ENCODE results near the gene PDZD7.

The PDZD7 gene

GRCh38 chr10:101000915-101001658, 29.8 kb downstream of the PDZD7 start:
- TF ChIP-seq GATA2 (IDR thresholded peaks at IDR 0.05; ENCODE audit: low read depth, low read length) = no peak
- no peak for TF ChIP-seq GATA3 (IDR thresholded peaks at IDR 0.05; ENCODE audit: low read depth, low read length)

GRCh38 chr10:101000127-101000914, 30.6 kb downstream of the PDZD7 start:
- TF ChIP-seq GATA2 (IDR thresholded peaks at IDR 0.05; ENCODE audit: low read depth, low read length) (no peak), GATA3 (IDR thresholded peaks at IDR 0.05; ENCODE audit: low read depth, low read length) (no peak)

- TF ChIP-seq GATA2 (IDR thresholded peaks at IDR 0.05; ENCODE audit: low read depth, low read length) (no peak), GATA3 (IDR thresholded peaks at IDR 0.05; ENCODE audit: low read depth, low read length) (no peak)
Observed at GRCh38 chr10:100999742-101000126, 31.2 kb downstream of the PDZD7 start, which contains the start of gene LZTS2. Gene LZTS2 (plus strand): TSS chr10:100999808. CDS start chr10:101002539, 2,731 bp downstream.

GRCh38 chr10:100998991-100999741, 31.8 kb downstream of the PDZD7 start:
- TF ChIP-seq GATA3 (IDR thresholded peaks at IDR 0.05; ENCODE audit: low read depth, low read length) (no peak), GATA2 (IDR thresholded peaks at IDR 0.05; ENCODE audit: low read depth, low read length) (no peak)

- TF ChIP-seq GATA3 (IDR thresholded peaks at IDR 0.05; ENCODE audit: low read depth, low read length) = no peak
- TF ChIP-seq GATA2 (IDR thresholded peaks at IDR 0.05; ENCODE audit: low read depth, low read length) = no peak
Observed at GRCh38 chr10:100998183-100998990, 32.5 kb downstream of the PDZD7 start.

GRCh38 chr10:100997360-100998182, 33.4 kb downstream of the PDZD7 start:
- TF ChIP-seq GATA2 (IDR thresholded peaks at IDR 0.05; ENCODE audit: low read depth, low read length) (no peak), GATA3 (IDR thresholded peaks at IDR 0.05; ENCODE audit: low read depth, low read length) (no peak)

GRCh38 chr10:100996678-100997359, 34.1 kb downstream of the PDZD7 start:
- no peak for TF ChIP-seq GATA3 (IDR thresholded peaks at IDR 0.05; ENCODE audit: low read depth, low read length)
- no peak for TF ChIP-seq GATA2 (IDR thresholded peaks at IDR 0.05; ENCODE audit: low read depth, low read length)

- TF ChIP-seq GATA3 (IDR thresholded peaks at IDR 0.05; ENCODE audit: low read depth, low read length) (no peak), GATA2 (IDR thresholded peaks at IDR 0.05; ENCODE audit: low read depth, low read length) (no peak)
Observed at GRCh38 chr10:100995181-100995580, 35.7 kb downstream of the PDZD7 start.

- TF ChIP-seq GATA2 (IDR thresholded peaks at IDR 0.05; ENCODE audit: low read depth, low read length) = no peak
- no peak for TF ChIP-seq GATA3 (IDR thresholded peaks at IDR 0.05; ENCODE audit: low read depth, low read length)
Observed at GRCh38 chr10:100993986-100994708, 36.8 kb downstream of the PDZD7 start.

GRCh38 chr10:100989088-100989487, 41.8 kb downstream of the PDZD7 start:
- TF ChIP-seq GATA3 (IDR thresholded peaks at IDR 0.05; ENCODE audit: low read depth, low read length) (no peak), GATA2 (IDR thresholded peaks at IDR 0.05; ENCODE audit: low read depth, low read length) (no peak)

GRCh38 chr10:100988166-100988565, 42.8 kb downstream of the PDZD7 start:
- TF ChIP-seq GATA2 (IDR thresholded peaks at IDR 0.05; ENCODE audit: low read depth, low read length) (no peak), GATA3 (IDR thresholded peaks at IDR 0.05; ENCODE audit: low read depth, low read length) (no peak)

- TF ChIP-seq GATA3 (IDR thresholded peaks at IDR 0.05; ENCODE audit: low read depth, low read length) (no peak), GATA2 (IDR thresholded peaks at IDR 0.05; ENCODE audit: low read depth, low read length) (no peak)
Observed at GRCh38 chr10:100987685-100988049, 43.3 kb downstream of the PDZD7 start.
